COLO829 (cell line): Measurements from ENCODE around the gene NRAP.
A peak's percentile ranks its signal among the peaks of the same experiment; 100 is the strongest.

ENCODE experiments used
- DNase-seq: peaks from one replicate; pipeline ENCODE4 v3.0.0; 2012; ENCODE audit warnings: low spot score

NRAP gene

GRCh38 chr10:113560071-113560470 lies 103.8 kb downstream of the NRAP start:
- no peak for DNase-seq

- no peak for DNase-seq
These were observed 105.9 kb downstream of the NRAP start for GRCh38 chr10:113557903-113558321.

- no peak for DNase-seq
These were observed 106.4 kb downstream of the NRAP start for GRCh38 chr10:113557424-113557862.

GRCh38 chr10:113555751-113556150 lies 108.1 kb downstream of the NRAP start:
- DNase-seq: no peak

GRCh38 chr10:113555245-113555644 lies 108.6 kb downstream of the NRAP start:
- no peak for DNase-seq

- no peak for DNase-seq
These were observed 109.6 kb downstream of the NRAP start for GRCh38 chr10:113554214-113554613.

GRCh38 chr10:113553149-113553548 lies 110.7 kb downstream of the NRAP start:
- no peak for DNase-seq

- DNase-seq: no peak
These were observed 111.1 kb downstream of the NRAP start, which contains the start of gene HABP2 for GRCh38 chr10:113552701-113553100. HABP2 (plus strand) TSS chr10:113553053; CDS start chr10:113553122, 69 bp downstream.

- no peak for DNase-seq
These were observed 111.8 kb downstream of the NRAP start for GRCh38 chr10:113552014-113552413.

- peak; percentile 18 for DNase-seq
These were observed 113.5 kb downstream of the NRAP start for GRCh38 chr10:113550365-113550764.

GRCh38 chr10:113549856-113550255 lies 114.0 kb downstream of the NRAP start:
- no peak for DNase-seq

- DNase-seq: no peak
These were observed 116.4 kb downstream of the NRAP start for GRCh38 chr10:113547426-113547825.

- no peak for DNase-seq
These were observed 119.4 kb downstream of the NRAP start for GRCh38 chr10:113544392-113544791.

GRCh38 chr10:113543107-113543955 lies 120.5 kb downstream of the NRAP start:
- DNase-seq: no peak

- DNase-seq: no peak
These were observed 122.3 kb downstream of the NRAP start for GRCh38 chr10:113541549-113541927.

- DNase-seq: no peak
These were observed 122.8 kb downstream of the NRAP start for GRCh38 chr10:113540845-113541548.

- no peak for DNase-seq
These were observed 124.1 kb downstream of the NRAP start for GRCh38 chr10:113539789-113540188.
